HepG2 (cell line): Measurements from ENCODE around the gene PLAGL2. TPM values are rescaled to one million over a fixed set of nuclear protein-coding genes. Genes with fewer than 3 reads are reported as not detected.

ENCODE experiments used
- ATAC-seq: fragments of 200-7000 bp; cut with Tn5 transposase; 3 replicates; pipeline ENCODE4 v1.9.1; 2020; ENCODE audit warnings: mild to moderate bottlenecking, moderate library complexity
- BruUV-seq: library from RNA; stranded (reverse); fragments of 400-500 nt; replicated peaks from 2 replicates; lab custom pipeline; 2021; lab: Mats Ljungman, UMichigan
- CTCF ChIA-PET: fragments of 300-600 bp; formaldehyde crosslinking; extraction: SDS; loops from one replicate; lab custom pipeline; 2021; ENCODE audit warnings: low total read pairs, inconsistent platforms, low intra/inter-chr PET ratio; lab: Yijun Ruan, JAX
- POLR2A ChIA-PET: fragments of 350-600 bp; sonication (Branson Sonifier 250); formaldehyde crosslinking; loops from one replicate; lab custom pipeline; 2020; ENCODE audit warnings: antibody characterized with exemption, inconsistent platforms; lab: Yijun Ruan, JAX
- DNase-seq: peaks from one replicate; pipeline ENCODE4 v3.0.0-alpha.2; 2015; ENCODE audit warnings: low spot score
- FAIRE-seq: peaks from 3 replicates; lab custom pipeline; 2011; peaks lifted over from hg19 to GRCh38; lab: Jason Lieb, UNC
- H2AFZ ChIP-seq: one replicate; pipeline ENCODE4 v1.6.1; 2011; ENCODE audit warnings: low read length, inconsistent platforms
- H3K27ac ChIP-seq: fragments of 300-600 bp; 3 replicates; pipeline ENCODE4 v1.8.0; 2011; ENCODE audit warnings: mixed run types, mild to moderate bottlenecking, mixed read lengths, low read length, inconsistent platforms; ENCODE audit not compliant: insufficient read depth; ENCODE audit errors: extremely low read length
- H3K27me3 ChIP-seq, 2 experiments: fragments of 200-600 bp in 1 of 2; 2 replicates in 1 of 2; 3 replicates in 1 of 2; pipeline versions ENCODE4 v1.6.0 to v1.8.0; 2011; ENCODE audit warnings: low read length in 2 of 2, mild to moderate bottlenecking in 2 of 2, moderate library complexity in 2 of 2, inconsistent platforms in 1 of 2; ENCODE audit not compliant: insufficient read depth in 2 of 2, control insufficient read depth in 1 of 2
- H3K36me3 ChIP-seq, 2 experiments: fragments of 200-600 bp in 1 of 2; replicated peaks in 1 of 2; 2 replicates in 1 of 2; 3 replicates in 1 of 2; pipeline versions ENCODE4 v1.5.1 to v1.8.0; 2011; ENCODE audit warnings: low read length in 2 of 2, inconsistent platforms in 1 of 2; ENCODE audit not compliant: insufficient read depth in 2 of 2, control insufficient read depth in 1 of 2
- H3K4me1 ChIP-seq: 2 replicates; pipeline ENCODE4 v1.5.1; 2012; ENCODE audit warnings: low read length, inconsistent platforms; ENCODE audit not compliant: insufficient read depth
- H3K4me2 ChIP-seq: 2 replicates; pipeline ENCODE4 v1.6.0; 2011; ENCODE audit warnings: low read depth, low read length, inconsistent platforms
- H3K4me3 ChIP-seq, 3 experiments: fragments of 200-600 bp in 1 of 3; sonication (generic), shearing (Covaris generic) in 1 of 3; replicated peaks in 1 of 3; 2 replicates each; pipeline ENCODE4 v1.5.1; 2011 to 2016; ENCODE audit warnings: low read length in 3 of 3, inconsistent platforms in 2 of 3, low read depth in 2 of 3, mild to moderate bottlenecking in 2 of 3, control low read depth in 1 of 3, mixed read lengths in 1 of 3; ENCODE audit not compliant: insufficient read depth in 1 of 3
- H3K79me2 ChIP-seq: one replicate; pipeline ENCODE4 v1.6.1; 2011; ENCODE audit warnings: low read length, inconsistent platforms; ENCODE audit not compliant: insufficient read depth
- H3K9ac ChIP-seq: 2 replicates; pipeline ENCODE4 v1.6.0; 2011; ENCODE audit warnings: mild to moderate bottlenecking, low read depth, low read length, inconsistent platforms; ENCODE audit not compliant: insufficient read depth
- H3K9me3 ChIP-seq: 2 replicates; pipeline ENCODE4 v1.5.1; 2012; ENCODE audit warnings: mild to moderate bottlenecking, low read length
- H4K20me1 ChIP-seq: 2 replicates; pipeline ENCODE4 v1.6.0; 2011; ENCODE audit warnings: inconsistent platforms, mild to moderate bottlenecking, low read length, moderate library complexity; ENCODE audit not compliant: insufficient read depth
- ZNF572 ChIP-seq: sonication (generic); formaldehyde crosslinking; IDR thresholded peaks from 2 replicates; pipeline ENCODE4 v1.5.1; 2020; ENCODE audit warnings: mild to moderate bottlenecking, missing genetic modification reagents
- WGBS: methylation state at CpG from one replicate; pipeline ENCODE4 v1.1.6; 2017; ENCODE audit warnings: low lambda C conversion rate; 5-methylcytosine and 5-hydroxymethylcytosine counted together
- in situ Hi-C: cut with HindIII; loops from 2 replicates; pipeline ENCODE4 v1.10.0; 2017; ENCODE audit warnings: low pct_unique_long_range_greater_than_20kb; ENCODE audit not compliant: extremely low pct_ligation_motif_present
- intact Hi-C: fragments of 100-400 bp; cut with micrococcal nuclease; formaldehyde crosslinking; loops from one replicate; pipeline ENCODE4 v1.10.0; 2022; ENCODE audit not compliant: unreplicated experiment
- polyA plus RNA-seq, 8 experiments: library from polyadenylated mRNA; depleted of rRNA in 3 of 8; stranded (reverse) in 7 of 8; unstranded in 1 of 8; fragments of >200 nt; fragmentation: Illumina TruSeq in 4 of 8; extraction: Trizol in 4 of 8; gene quantifications; 2 replicates each; pipeline versions ENCODE4 v1.2.1 to v1.2.3, GENCODE V29; 2011 to 2016; ENCODE audit warnings: low read depth in 4 of 8, missing spikeins in 1 of 8, mixed read lengths in 1 of 8; ENCODE audit not compliant: insufficient read depth in 1 of 8
- total RNA-seq, 5 experiments: library from RNA; depleted of rRNA; stranded (reverse); fragments of >200 nt; fragmentation: Illumina TruSeq; extraction: Trizol; gene quantifications; 2 replicates each; pipeline ENCODE4 v1.2.3, GENCODE V29; 2016; ENCODE audit warnings: low read depth in 1 of 5
- TF ChIP-seq, protein P1 (sequence below): IDR thresholded peaks from 2 replicates; pipeline ENCODE4 v1.6.1; 2018; ENCODE audit warnings: missing genetic modification reagents, mild to moderate bottlenecking, missing compliant biosample characterization
- TF ChIP-seq, protein P2 (sequence below): sonication (generic); formaldehyde crosslinking; IDR thresholded peaks from 2 replicates; pipeline ENCODE4 v1.4.0; 2020; ENCODE audit warnings: missing genetic modification reagents, mild to moderate bottlenecking, borderline replicate concordance

PLAGL2 gene
- total and polyA plus RNA-seq, 2 of the 13 experiments (the other 11 are each of a cell fraction or from before 2014, with no cell fraction given) = 15.2 to 15.3 TPM

GRCh38 chr20:32235331-32236047 is 27.9 kb upstream of the PLAGL2 start (continued):
- TF ChIP-seq, protein P1, sequence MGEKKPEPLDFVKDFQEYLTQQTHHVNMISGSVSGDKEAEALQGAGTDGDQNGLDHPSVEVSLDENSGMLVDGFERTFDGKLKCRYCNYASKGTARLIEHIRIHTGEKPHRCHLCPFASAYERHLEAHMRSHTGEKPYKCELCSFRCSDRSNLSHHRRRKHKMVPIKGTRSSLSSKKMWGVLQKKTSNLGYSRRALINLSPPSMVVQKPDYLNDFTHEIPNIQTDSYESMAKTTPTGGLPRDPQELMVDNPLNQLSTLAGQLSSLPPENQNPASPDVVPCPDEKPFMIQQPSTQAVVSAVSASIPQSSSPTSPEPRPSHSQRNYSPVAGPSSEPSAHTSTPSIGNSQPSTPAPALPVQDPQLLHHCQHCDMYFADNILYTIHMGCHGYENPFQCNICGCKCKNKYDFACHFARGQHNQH = peak; percentile 81
- TF ChIP-seq, protein P2, sequence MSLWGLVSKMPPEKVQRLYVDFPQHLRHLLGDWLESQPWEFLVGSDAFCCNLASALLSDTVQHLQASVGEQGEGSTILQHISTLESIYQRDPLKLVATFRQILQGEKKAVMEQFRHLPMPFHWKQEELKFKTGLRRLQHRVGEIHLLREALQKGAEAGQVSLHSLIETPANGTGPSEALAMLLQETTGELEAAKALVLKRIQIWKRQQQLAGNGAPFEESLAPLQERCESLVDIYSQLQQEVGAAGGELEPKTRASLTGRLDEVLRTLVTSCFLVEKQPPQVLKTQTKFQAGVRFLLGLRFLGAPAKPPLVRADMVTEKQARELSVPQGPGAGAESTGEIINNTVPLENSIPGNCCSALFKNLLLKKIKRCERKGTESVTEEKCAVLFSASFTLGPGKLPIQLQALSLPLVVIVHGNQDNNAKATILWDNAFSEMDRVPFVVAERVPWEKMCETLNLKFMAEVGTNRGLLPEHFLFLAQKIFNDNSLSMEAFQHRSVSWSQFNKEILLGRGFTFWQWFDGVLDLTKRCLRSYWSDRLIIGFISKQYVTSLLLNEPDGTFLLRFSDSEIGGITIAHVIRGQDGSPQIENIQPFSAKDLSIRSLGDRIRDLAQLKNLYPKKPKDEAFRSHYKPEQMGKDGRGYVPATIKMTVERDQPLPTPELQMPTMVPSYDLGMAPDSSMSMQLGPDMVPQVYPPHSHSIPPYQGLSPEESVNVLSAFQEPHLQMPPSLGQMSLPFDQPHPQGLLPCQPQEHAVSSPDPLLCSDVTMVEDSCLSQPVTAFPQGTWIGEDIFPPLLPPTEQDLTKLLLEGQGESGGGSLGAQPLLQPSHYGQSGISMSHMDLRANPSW (CRISPR knock-in tag) = 0 out of 2 replicates have a peak, but pooled peaks have one; percentile 75

DNA sequence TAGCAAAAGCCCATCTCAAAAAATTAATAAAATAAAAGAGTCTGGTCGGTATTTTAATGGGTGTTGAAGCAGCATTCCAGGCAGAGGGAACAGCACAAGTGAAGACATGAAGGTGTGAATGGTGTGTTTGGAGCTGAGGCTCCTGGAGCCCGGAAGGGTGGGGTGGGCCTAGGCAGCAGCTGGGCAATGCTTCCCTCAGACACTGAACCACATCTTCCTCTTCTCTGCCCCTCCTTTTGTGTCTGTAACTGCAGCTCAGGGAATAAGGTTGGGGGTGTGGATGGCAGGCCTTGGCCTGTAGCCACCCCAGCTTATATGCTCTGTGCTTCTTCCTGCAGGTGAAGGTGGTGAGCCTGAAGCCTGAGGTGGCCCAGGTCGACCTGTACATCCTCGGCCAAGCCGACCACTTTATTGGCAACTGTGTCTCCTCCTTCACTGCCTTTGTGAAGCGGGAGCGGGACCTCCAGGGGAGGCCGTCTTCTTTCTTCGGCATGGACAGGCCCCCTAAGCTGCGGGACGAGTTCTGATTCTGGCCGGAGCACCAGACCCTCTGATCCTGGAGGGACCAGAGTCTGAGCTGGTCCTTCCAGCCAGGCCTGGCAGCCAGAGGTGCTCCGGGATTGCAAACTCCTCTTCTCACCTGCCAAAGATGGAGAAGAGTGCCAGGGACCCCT is 26.7 kb upstream of the PLAGL2 start:
- POLR2A ChIA-PET = no interaction called here

More for the DNA sequence above, 26.7 kb upstream of the PLAGL2 start:
- Histone ChIP-seq H3K4me3 (no peak overlapping the region), H3K27me3 (no peaks in the 10 kb centered on the region), H3K79me2 (no peaks in the 10 kb centered on the region), H3K9me3 (no peaks in the 10 kb centered on the region), H3K4me1 (peaks cover 24% of the 10 kb centered on the region)
- no peak for FAIRE-seq
- BruUV-seq = no TSS peak
- TF ChIP-seq ZNF572 (CRISPR knock-in tag) = no peak
- TF ChIP-seq, all 625 proteins: peak for 0
- WGBS = 96% methylated on average over 13 of the region's 13 CpGs
- H3K4me2 ChIP-seq = no peak overlapping the region
- no peak overlapping the region for H3K9ac ChIP-seq
- DNase-seq (no peak), ATAC-seq (no peak)
- H3K27ac ChIP-seq = no peak overlapping the region
- CTCF ChIA-PET = no interaction called here
- H3K36me3 ChIP-seq = peaks cover 22 to 52% of the 10 kb centered on the region in 2 experiments
- intact Hi-C loops = no loop called here
- in situ Hi-C loops = no loop called here
- H4K20me1 ChIP-seq = no peaks in the 10 kb centered on the region
- no peak overlapping the region for H2AFZ ChIP-seq
